HG02678 (cell line): ENCODE data around the gene DYNLT3.

Experiments
- ATAC-seq: cut with Tn5 transposase; IDR thresholded peaks from one replicate; pipeline ENCODE4 v1.9.1; 2021; ENCODE audit warnings: mild to moderate bottlenecking, moderate library complexity; ENCODE audit not compliant: unreplicated experiment

The DYNLT3 gene

DNA sequence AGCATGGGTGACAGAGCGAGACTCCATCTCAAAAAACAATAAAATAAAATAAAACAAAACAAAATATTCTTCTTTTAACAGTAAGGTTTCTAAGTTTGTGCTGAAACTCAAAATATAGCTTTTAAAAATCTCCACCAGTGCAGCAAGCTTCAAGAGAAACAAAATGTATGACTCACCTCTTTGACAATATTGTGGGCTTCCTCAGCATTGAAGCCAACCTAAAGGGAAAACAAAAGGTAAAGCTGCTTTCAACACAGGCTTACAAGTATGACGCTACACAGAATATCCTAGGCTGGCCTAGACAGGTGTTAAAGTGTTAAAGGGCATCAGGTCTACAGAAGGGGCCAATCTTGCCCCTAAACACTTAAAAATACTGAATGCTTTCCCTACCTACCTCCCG is 1.2 kb downstream of the DYNLT3 start:
- ATAC-seq, result no peak

DNA sequence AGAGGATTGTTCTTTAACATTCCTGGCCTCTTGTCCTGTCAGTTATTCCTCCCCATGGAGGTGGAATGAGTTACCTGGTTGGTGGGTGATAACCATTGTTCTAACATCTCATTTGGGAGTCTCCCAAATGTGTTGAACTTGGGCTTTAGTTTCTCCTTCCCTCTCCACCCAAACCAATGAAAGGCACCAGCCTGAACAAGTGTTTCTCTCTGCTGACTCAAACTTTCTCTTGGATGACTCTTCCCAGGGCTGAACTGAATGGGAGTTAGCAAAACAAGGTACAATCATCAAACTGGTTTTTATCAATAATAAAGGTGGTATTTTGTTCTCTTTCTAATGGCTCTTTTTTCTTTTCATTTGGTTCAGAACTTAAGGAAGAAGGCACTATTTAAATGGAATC is 2.7 kb downstream of the DYNLT3 start:
- ATAC-seq, result no peak

DNA sequence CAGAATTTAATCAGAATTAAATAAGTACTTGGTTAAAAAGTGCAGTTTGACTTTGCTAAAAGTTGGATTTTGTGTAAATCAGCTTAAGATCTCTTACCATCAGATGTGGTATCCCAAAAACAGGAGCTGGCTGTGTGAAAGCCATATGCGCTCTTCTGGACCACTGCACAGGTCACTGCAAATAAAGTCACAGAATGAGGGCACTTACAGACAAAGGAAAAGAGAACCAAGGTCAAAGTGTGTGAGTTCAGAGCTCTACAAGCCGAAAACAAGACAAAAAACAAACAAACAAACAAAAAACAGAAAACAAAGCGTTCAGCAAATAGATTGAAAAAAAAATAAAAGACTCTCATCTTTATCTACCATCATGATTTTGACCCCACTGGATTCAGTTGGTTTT is 6.4 kb downstream of the DYNLT3 start:
- ATAC-seq, result no peak

DNA sequence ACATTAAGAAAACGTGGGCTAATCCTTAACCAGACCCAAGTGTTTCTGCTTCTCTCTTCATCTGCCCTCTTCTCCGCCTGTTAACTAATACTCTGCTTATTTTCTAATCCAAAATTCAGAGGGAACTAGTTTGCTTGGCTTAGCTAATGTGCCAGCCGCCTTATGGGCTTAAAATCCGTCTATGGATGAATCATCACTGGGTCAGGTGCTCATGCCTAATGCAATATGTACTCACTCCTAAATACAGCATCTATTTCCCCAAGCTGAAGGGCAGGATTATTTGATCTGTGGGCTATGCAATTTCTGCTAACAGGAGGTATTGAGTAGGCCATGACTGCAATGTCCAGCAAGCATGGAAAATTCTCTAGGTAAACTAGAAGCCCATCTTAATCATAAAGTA is 12.4 kb downstream of the DYNLT3 start:
- no peak for ATAC-seq

DNA sequence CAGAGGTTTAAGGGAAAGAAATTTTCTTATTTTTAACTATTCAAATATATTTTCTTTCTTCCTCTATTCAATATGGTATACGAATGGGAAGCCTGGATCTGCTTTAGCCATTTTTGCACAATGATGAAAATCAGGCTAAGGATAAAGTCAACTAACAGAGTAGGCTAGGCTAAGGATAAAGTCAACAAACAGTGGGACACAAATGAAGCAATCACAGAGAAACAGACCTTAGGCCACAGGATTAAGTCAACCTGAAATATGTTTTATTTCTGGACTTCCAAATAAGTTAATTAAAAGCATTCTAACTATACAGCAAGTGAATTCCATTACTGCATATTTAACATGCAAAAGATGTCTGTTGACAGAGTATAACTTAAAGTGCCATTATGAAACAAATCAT is 17.0 kb downstream of the DYNLT3 start:
- no peak for ATAC-seq

DNA sequence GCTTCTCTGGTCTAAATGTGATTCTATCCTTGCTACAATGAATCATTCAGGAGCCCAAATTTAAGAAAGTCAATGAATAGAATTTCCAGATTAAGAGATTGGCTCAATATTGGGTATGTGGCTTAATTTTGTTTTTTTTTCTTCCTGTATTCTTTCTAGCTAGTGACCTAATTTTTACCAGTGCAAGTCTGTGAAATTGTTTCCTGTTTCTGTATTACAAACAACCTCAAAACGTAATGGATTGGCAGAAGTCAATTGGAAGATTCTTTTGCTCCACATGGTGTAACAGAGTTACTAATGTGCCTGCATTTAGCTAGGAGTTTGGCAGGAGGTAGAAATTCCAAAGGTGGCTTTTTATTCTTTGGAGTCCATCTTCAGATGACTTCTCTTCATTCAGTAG is 17.6 kb downstream of the DYNLT3 start:
- ATAC-seq, result no peak

DNA sequence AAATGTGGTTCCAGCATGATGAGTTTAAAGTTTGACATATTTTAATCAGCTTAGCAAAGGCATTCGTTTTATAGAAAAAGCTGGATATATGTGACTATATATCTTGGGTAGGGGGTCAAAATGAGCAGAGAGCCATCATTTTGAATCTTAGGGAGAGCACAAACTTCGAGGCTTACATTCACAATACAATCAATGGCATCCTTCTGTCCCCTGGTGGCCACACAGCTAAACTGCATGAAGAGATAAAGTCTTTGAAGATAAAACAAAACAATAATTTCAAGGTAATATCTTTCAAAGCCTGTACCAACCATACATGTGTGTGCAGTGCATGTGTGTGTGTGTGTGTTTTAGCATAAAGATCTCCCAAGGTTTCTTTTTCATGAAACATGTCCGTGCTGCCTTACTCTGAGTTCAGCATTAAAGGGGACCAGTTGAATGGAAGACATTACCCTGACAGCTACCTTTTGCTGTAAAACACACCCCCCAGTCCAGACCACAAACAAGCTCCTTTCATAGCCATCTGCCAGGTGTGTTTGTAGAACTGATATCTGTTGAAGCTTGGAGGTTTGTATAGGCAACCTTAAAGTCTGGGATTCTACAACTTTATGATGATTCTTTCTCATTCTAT is 22.0 kb downstream of the DYNLT3 start:
- peak; percentile 71 for ATAC-seq

DNA sequence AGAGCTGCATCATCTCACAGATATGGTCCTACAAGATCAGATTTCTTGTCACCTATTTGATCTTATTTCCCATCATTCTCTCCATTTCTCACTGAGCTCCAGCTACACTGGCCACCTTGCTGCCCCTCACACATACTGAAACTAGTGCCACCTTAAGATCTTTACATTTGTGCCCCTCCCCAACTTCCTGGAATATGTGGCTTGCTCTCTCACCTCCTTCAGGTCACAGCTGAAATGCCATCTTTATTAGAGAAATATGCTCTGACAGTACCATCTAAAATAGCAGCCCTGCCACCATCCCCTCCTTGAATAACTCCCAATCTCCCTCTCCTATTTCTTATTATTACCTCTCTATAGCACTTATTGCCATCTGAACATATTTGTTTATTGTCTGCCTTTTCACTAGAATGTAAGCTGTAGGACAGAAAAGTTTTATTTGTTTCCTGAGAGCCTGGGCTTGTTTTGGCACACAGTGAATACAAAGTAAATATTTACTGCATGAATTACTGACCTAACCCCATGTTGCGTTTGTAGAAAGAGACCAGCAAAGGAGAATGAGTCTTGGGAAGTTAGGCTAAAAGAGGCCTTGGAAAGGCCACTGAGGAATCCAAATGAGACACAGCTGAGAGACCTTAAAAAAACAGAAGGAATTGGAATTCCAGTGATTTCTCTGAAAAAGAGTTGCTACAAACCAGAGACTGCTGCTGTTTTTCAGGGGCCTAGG is 22.7 kb downstream of the DYNLT3 start:
- no peak for ATAC-seq

DNA sequence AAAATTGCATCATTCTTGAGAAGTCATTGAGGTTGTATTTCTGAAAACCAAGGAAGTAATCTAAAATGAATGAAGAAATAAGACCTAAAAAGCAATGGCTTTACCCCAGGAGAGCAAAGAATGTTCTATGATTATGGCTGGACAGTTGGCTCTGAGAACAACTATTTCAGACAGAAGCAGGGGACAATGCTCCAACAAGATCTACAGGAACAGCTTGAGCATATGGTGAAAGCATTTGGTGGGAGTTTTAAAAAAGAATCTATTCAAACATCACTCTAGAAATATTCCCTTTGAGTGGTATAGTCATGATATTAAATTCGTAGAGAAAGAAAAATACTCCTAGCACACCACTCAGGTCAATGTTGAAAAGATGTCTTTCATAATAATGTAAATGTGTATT is 26.7 kb downstream of the DYNLT3 start:
- ATAC-seq, result no peak

DNA sequence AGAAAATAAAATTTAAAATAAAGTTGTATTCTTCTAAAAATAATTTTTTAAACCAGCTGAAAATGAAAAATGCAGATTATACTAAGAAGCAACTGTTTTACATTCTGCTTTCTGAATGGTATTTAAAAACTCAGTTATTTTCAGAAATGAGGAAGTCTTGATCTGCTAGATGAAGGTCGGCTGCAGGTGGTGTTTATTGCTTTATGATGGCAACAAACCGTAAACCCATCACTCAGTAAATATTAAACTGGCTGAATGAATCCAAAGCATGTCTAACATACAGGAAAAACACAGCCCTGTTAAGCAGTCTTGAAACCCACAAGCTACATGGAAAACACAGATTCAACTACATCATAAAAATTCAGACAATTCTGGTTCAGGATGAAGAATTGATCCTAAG is 29.3 kb downstream of the DYNLT3 start:
- ATAC-seq, result peak; percentile 45

DNA sequence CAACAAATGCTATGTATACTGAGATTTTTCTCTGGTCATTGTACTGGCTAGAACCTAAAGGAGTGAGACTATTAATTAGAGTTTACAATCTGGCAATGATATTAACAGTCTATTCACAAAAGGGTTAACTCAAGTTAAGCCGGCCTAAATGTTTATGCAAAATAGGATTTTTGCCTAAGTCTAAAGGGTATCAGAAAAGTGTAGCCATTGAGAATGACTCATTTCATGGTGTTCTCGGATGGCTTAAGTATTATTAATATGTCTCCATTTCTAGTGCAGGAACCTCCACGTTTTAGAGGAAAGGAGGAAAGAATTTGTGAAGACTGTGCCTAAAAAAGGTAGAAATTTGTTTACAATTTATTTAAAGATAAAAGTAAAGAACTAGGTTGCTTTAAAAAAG is 29.8 kb downstream of the DYNLT3 start:
- ATAC-seq, result no peak

DNA sequence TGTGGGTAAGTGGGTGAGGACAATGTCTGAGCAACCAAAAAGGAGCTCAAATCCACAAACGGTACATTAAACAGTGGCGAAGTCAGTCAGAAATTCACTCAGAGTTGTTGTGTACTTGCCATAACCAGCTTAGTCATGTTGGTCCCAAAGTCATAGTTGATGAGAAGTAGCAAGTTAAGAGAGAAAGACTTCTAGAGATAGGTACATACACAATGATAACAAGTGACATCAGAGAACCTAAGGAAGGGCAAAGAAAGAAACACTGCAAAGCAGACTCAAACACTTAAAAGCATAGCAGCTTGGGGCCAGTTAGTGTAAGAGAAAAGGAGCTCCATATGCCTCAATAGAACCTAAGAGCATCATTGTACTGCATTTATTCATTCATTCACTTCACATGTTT is 30.2 kb downstream of the DYNLT3 start:
- peak; percentile 20 for ATAC-seq

DNA sequence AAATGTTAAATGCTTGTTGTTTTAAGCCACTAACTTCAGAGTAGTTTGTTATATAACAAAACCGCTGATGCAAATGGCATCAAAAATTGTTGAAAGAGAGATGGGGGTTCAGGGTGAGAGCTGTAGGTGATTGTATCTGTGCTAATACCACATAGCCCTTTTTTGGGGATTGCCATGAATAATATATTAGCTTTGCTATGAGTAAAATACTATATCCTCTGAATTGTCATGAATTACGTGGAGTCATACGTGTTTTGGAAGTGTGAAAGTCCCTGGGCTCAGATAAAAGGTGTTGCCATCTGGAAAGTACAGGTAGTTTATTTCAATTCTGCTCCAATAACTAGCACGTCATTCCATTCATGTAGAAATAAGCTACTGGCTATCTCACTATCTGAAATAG is 30.6 kb downstream of the DYNLT3 start:
- peak; percentile 28 for ATAC-seq

DNA sequence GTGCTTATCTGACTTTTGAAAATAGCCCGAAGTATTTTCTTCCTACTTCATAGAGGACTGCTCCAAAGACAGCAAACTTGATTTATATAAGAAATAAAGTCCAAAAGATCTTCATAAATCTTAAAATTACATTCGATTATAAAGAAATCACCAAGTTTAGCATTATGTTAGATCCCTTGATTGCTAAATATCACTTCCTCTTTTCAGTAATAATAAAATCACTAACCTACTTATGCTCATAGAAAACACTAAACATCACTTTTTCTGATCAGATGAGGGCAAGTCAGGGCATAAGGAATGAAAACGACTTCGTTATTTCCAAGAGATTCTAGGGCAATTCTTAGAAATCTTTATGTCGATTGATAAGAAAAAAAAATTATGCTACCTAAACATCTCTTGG is 32.0 kb downstream of the DYNLT3 start:
- ATAC-seq, result no peak

DNA sequence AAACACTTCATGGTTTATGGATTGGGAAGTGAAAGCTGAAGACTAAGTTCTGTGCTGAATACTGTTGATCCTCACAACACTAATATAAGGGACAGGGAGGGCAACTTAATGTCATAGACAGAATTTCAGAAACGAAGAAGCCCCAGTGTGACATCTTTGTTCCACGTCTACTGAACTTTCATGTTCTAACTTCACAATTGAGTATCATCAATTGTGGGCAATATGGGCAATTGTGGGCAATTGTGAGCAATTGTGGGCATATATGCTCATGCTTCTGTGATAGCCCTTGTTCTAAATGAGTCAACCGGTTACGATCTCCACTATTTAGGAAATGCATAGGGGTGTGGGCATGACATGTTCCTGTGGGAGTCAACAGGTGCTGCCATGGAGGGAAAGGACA is 33.8 kb downstream of the DYNLT3 start:
- ATAC-seq, result peak; percentile 31

DNA sequence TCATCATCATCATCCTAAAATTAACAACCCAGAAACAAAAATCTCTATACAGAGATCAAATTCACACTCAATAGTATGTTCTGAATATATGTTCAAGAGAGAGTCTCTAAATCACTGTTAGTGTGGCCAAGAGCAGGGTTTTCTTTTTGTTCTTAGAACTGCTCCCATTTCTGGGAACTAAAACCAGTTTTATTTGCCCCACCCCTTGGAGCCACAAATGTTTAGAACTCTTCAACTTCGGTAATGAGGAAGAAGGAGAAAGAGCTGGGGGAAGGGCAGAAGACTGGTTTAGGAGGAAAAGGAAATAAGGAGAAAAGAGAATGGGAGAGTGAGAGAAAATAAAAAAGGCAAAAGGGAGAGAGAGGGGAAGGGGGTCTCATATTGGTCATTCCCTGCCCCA is 35.3 kb downstream of the DYNLT3 start:
- ATAC-seq, result no peak

DNA sequence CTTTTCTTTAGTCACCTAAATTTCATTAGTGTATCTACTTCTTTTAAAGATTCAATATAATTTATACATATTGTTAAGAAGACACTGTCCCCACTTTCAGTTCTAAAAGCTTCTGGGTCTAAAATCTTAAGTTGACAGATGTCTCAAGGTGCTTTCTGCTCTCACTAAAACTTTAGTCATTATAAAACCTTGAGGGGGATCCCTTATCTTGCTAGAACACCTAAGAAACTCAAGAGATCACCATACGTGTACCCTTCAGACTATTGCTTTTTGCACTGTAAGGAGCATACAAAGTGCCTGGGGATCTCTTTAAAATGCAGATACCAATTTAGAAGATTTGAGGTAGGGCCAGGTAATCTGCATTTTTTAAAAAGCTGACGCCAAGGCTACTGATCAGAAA is 37.4 kb downstream of the DYNLT3 start:
- no peak for ATAC-seq

DNA sequence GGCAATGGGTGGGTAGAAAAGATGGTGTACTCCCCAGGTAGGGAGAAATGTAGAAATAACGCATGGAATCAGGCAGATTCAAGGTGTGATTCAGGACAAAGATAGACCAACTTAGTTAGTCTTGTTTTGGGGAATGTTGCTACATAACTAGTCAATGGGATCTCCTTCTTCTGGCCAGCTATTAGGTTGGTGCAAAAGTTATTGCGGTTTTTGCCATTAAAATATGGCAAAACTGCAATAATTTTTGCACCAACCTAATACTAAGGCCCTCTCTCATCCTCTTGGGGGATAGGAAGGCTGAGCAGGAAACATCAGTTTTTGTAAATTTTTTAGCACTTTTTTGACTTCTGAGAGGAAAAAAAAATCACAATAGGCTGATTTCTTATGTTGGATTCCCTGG is 44.3 kb downstream of the DYNLT3 start:
- no peak for ATAC-seq

DNA sequence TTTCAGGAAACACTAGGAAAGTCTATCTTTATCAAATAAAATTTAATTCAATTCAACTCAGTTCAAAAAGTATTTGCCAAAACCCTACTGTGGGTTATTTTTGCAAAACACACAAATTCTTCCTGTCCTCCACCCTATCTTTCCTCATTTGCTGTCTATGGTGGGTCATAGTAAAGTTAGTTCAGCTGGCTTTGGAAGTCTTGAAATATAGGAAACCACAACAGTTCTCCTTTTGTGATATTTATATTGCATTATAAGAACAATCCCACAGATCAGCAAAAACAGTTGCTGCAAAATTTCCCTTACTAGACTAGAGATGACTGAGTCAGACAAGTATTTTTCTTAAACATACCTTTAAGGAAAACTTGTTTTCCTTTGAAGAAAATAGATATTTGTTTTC is 45.3 kb downstream of the DYNLT3 start:
- no peak for ATAC-seq

DNA sequence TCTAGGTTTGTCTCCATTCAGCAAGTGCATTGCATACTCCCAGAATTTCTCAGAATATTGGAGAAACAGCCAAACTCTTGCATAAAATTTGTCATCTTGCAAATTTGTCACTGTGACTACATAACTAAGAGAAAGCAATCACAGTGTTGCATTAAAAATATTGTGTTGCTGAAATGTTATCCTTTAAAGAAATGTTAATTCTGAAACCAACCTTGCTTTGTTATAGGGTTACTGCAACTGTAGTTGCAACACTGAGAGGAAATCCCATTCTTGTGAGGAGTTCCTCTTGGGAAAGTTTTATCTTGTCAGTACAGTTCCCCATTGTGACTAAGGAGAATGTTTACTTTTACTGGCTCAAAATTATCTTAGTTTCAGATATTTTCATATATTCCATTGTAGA is 46.7 kb downstream of the DYNLT3 start:
- no peak for ATAC-seq

DNA sequence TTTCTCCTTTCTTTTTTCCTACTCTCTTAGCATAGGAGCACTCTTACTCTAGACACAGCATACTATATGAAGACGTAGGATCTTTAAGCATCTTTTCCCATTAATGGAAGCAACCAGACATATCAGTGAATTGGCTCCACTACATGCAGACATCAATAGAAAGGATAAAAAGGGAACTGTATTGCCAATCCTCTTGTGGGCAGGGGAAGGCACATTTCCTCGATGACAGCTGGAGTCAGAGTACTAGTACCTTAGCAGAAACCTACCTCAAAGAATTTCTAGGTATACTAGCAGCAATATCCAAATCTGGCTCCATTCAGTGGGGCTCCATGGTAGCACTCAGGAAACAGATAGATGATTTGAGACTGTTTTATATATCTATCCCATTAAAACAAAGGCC is 47.4 kb downstream of the DYNLT3 start:
- no peak for ATAC-seq

DNA sequence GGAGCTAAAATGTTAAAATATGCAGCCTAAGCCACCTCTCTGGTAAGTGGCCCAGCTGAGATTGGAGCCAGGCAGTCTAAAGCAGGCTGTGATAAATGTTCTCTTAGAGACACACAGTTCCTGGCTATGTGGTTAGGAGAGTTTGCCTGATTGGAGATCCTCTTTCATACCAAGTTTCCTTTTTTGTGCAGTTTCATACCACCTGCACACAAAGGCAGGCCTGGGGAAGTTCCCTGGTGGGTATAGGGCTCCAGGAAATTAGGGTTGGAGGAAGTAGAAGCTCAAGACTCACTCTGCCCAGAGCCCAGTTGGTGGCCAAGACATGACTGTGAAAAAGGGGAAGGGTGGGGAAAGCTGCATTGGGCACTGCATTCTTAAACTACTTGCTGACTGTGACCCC is 50.6 kb downstream of the DYNLT3 start:
- ATAC-seq, result peak; percentile 75

DNA sequence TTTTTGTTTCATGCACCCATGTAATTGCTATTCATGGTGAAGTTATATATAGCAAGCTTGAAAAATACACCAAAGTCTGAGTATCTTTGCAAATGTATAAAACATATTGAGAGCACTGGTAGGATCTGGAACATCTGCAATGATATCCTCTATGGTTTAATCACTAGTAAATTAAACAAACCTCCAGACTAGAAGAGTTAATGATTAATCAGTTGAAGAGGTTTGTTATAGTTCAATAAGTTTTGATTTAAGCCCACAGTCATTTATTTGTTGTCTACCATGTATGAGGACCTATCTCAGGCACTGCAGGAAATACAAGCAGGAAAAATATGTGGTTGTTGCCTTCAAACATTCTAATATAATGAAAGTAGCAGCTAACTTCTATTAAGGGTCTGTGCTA is 51.1 kb downstream of the DYNLT3 start:
- ATAC-seq, result no peak
